Fibroblast of skin of right biceps (primary cell): ENCODE results near the gene DNAJC28.
"Not testable (repeated sequence)": the region's sequence is repeated elsewhere in the genome, so short reads cannot be mapped to it uniquely, and the experiment has no call there.

Source experiments
- DNase-seq: peaks from one replicate; pipeline ENCODE4 v3.0.0-alpha.2; 2013

DNAJC28 gene

GRCh38 chr21:33480481-33481103 lies 10.9 kb downstream of the DNAJC28 start:
- DNase-seq: no peak

GRCh38 chr21:33479679-33480480 lies 11.6 kb downstream of the DNAJC28 start, which contains the start of gene TMEM50B:
Gene TMEM50B, minus strand, starts transcription at chr21:33479974. Its CDS starts 11,089 bp downstream, at chr21:33468885.
- DNase-seq: peak; percentile 96

- peak; percentile 30 for DNase-seq
These were observed 12.4 kb downstream of the DNAJC28 start for GRCh38 chr21:33478935-33479678.

- DNase-seq: no peak
These were observed 13.3 kb downstream of the DNAJC28 start for GRCh38 chr21:33478182-33478581.

GRCh38 chr21:33477066-33477465 lies 14.4 kb downstream of the DNAJC28 start:
- DNase-seq: no peak

- no peak for DNase-seq
These were observed 18.2 kb downstream of the DNAJC28 start for GRCh38 chr21:33473344-33473743.

- no peak for DNase-seq
These were observed 20.8 kb downstream of the DNAJC28 start for GRCh38 chr21:33470701-33471100.

DNA sequence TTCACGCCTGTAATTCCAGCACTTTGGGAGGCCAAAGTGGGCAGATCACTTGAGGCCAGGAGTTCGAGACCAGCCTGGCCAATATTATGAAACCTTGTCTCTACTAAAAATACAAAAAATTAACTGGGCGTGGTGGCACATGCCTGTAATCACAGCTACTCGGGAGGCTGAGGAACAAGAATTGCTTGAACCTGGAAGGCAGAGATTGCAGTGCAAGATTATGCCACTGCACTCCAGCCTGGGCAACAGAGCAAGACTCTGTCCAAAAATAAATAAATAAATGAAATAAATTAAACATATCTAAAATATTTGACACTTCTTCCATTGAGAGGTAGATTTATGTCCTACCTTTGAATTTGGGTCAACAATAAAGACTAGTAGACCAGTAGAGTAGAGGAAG lies 22.3 kb downstream of the DNAJC28 start:
- not testable (repeated sequence) for DNase-seq

GRCh38 chr21:33461538-33462250 lies 29.8 kb downstream of the DNAJC28 start:
- DNase-seq: no peak

DNA sequence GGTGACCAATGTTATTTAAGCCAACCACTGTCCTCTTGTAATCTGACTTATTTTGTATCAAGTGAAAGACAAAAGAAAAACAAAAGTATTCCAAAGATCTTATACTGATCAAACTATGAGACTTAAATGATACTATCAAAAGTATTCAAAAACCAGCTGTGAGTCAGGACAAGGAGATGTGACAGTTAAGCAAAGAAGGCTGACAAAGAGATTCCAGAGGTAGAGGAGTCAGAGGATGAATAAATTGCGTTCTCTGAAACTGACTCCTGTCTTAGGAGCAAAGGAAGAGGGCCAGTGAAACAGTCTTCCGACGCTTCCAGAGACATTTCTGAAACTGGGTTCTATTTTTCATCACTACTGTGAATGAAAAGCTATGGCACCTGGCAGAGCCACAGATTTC lies 32.7 kb downstream of the DNAJC28 start:
- no peak for DNase-seq

GRCh38 chr21:33455686-33456446 lies 35.6 kb downstream of the DNAJC28 start:
- DNase-seq: no peak

GRCh38 chr21:33452362-33452761 lies 39.2 kb downstream of the DNAJC28 start:
- no peak for DNase-seq

- peak; percentile 14 for DNase-seq
These were observed 39.9 kb downstream of the DNAJC28 start for GRCh38 chr21:33451634-33452071.

DNA sequence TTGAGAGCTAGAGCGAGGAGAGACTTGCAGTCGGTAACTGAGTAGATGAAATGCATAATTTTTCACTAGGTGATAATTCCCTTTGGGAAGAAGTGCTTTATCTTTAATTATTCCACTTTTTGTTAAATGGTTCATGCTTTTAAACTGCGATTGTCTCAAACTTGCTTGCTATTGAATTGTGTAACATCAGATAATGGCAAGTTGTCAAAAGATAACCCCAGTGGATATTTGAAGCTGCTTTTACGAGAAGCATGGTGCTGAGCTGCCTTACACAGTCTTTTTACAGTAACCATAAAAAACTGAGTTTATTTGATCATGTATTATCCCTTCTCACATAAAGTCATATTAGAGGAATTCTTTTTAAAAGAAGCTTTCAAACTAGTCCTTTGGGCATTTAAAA lies 41.9 kb downstream of the DNAJC28 start:
- DNase-seq: no peak

GRCh38 chr21:33446620-33447019 lies 44.9 kb downstream of the DNAJC28 start:
- DNase-seq: not testable (repeated sequence)

DNA sequence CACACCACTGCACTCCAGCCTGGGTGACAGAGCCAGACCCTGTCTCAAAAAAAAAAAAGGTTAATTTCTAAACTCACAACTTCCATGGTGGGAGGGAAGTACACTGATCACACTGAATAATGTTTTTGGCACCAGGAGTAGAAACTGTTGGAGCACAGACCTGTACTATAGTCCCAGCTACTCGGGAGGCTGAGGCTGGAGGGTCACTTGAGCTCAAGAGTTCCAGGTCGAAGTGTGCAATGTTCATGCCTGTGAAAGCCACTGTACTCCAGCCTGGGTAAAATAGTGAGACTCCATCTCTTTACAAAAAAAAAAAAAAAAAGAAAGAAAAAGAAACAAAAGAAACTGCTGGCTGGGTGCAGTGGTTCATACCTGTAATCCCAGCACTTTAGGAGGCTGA lies 47.0 kb downstream of the DNAJC28 start:
- no peak for DNase-seq

DNA sequence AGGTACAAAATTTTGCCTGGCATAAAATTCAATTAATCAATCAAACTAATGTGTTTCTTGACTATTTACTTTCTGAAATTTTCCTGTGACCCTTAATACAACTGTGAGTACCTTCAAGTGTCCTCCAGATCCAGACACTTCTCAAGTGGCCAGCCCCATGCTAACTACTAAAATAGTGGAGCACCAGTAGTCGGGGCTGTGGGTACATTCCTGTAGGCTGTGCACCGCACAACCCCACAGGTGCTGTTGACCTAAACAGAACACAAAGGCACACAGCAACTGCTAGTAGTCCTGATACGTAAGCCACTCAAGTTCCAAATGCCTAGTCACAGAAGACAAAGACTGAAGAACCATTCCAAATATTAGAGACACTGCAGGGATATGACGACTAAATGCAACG lies 48.3 kb downstream of the DNAJC28 start:
- no peak for DNase-seq

DNA sequence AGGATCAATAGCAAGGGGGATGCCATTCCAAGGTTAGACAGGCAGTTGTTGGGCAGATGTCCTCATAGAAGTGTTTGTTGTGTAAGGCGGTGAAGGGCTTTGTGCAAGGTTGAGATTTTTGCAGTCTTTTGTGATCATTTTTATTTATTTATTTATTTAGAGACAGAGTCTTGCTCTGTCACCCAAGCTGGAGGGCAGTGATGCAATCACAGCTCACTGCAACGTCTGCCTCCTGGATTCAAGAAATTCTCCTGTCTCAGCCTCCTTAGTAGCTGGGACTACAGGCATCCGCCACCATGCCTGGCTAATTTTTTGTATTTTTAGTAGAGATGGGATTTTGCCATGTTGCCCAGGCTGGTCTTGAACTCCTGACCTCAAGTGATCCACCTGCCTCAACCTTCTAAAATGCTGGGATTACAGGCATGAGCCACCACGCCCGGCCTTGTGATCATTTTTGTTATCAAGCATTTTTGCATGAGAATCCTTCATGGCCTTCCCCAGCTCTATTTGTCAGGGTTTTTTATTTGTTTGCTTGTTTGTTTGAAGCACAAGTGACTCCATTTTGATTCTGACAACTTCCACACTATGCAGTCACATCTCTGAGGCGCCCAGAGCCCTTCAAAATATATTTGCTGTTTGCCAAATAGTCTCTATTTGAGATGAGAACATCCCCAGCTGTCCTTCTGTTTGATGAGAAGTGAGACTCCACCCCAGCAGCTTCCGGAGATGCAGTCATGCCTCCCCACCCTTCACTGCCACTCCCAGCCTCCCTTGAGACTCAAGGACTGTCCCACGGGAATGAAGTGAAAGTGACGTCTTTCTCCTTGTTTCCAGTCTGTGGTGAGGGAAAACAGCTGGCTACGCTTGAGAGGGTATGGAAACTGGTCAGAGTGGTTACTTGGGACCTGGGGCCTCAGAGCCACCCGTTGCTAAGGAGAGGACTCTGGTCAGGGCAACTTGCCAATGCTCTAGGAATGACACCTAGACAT lies 49.7 kb downstream of the DNAJC28 start:
- peak; percentile 52 for DNase-seq
